AG10803 (cell line): ENCODE data around the gene ARL4D.

ENCODE experiments used
- DNase-seq: peaks from one replicate; pipeline ENCODE4 v3.0.0; 2010; ENCODE audit warnings: low read depth
- H3K4me3 ChIP-seq: 2 replicates; pipeline ENCODE4 v1.5.1; 2011; ENCODE audit warnings: mild to moderate bottlenecking, low read length, control low read depth
- TF ChIP-seq, protein P1 (sequence below): conservative IDR thresholded peaks from 2 replicates; pipeline ENCODE4 v1.5.1; 2011; ENCODE audit warnings: mild to moderate bottlenecking, low read length, control low read depth, inconsistent platforms

The ARL4D gene

DNA sequence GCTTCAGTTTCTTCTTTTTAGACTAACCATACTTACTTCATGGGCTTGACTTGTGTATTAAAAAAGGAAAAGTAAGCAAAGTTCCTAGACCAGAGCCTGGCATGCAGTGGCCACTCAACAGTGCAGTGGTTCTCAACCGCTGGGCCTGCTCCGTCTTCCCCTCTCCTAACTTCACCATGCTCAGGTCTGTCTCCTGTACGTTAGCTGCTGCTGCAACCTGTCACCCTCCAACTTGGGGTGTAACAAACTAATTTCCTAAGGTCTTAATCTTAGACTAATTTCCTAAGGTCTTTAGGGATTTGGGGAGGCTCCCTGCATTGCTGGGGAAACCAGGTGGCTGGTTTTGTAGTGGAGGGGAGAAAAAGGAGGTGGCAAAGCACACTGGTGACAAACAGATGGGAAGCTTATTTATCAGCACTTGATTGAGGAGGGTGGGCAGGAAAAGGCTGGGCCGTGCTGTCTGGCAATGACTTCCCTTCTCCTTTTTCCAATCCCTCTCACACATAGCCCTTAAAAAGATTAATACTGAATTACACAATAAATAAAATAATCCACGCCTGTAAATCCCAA, 2.2 kb upstream of the ARL4D start:
- DNase-seq: no peak
- no peak overlapping the region for H3K4me3 ChIP-seq

GRCh38 chr17:43399839-43400328, 1.1 kb downstream of the ARL4D start:
- H3K4me3 ChIP-seq: peak overlapping the region; percentile 90
- TF ChIP-seq, protein P1, sequence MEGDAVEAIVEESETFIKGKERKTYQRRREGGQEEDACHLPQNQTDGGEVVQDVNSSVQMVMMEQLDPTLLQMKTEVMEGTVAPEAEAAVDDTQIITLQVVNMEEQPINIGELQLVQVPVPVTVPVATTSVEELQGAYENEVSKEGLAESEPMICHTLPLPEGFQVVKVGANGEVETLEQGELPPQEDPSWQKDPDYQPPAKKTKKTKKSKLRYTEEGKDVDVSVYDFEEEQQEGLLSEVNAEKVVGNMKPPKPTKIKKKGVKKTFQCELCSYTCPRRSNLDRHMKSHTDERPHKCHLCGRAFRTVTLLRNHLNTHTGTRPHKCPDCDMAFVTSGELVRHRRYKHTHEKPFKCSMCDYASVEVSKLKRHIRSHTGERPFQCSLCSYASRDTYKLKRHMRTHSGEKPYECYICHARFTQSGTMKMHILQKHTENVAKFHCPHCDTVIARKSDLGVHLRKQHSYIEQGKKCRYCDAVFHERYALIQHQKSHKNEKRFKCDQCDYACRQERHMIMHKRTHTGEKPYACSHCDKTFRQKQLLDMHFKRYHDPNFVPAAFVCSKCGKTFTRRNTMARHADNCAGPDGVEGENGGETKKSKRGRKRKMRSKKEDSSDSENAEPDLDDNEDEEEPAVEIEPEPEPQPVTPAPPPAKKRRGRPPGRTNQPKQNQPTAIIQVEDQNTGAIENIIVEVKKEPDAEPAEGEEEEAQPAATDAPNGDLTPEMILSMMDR: no peak
- DNase-seq: peak; percentile 31

More for the DNA sequence above, 2.2 kb upstream of the ARL4D start:
- TF ChIP-seq, protein P1: no peak

- TF ChIP-seq, protein P1: no peak
- peak; percentile 88 for DNase-seq
- peak overlapping the region; percentile 90 for H3K4me3 ChIP-seq
Observed at GRCh38 chr17:43400943-43401717, 2.3 kb downstream of the ARL4D start.

DNA sequence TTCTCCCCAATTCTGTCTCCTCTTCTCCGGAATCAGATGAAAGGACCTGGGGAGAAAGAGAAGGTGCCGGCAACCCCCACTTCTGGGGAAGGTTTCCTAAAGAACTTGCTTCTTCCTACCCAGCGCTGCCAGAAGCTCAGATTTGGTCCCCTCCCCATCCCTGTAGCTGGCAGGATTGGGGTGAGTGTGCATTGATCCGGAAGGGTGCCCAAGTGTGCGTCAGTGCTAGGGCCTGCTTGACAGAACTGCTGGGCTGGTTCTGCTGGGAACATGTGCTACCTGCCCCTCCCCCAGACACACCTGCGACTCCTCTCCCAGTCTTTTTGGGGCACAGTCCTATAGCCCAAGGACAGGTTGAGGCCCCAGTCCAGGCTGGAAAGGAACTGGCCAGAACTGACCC, 3.3 kb downstream of the ARL4D start:
- H3K4me3 ChIP-seq: peak overlapping the region; percentile 90
- TF ChIP-seq, protein P1: no peak
- DNase-seq: no peak

GRCh38 chr17:43402567-43402966, 3.8 kb downstream of the ARL4D start:
- no peak for DNase-seq
- TF ChIP-seq, protein P1: no peak
- H3K4me3 ChIP-seq: no peak overlapping the region

DNA sequence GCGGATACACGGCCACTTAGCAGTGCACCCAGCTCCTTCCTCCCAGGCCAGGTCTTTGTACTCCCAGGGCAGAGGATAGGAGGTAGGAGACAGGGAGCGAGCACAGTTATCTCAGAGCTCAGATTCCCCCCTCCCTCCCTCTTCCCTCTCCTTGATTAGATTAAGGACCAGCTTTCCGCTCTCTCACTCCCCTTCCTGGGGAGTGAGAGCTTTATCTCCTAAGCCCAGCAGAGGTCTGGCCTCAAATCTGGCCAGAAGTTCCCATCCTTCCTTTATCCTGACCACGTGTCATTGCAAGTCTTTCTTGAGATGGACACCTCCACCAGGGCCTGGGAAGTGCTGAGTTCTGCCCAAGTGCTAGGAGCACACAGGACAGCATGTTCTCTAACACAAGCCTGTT, 5.1 kb downstream of the ARL4D start:
- DNase-seq: no peak
- no peak overlapping the region for H3K4me3 ChIP-seq
- TF ChIP-seq, protein P1: no peak

GRCh38 chr17:43405861-43406260, 7.1 kb downstream of the ARL4D start:
- no peak overlapping the region for H3K4me3 ChIP-seq
- TF ChIP-seq, protein P1: no peak
- peak; percentile 69 for DNase-seq
